B cell (primary cell): ENCODE data around the gene RBL1.

ENCODE experiments used
- EZH2 ChIP-seq: IDR thresholded peaks from 2 replicates; pipeline ENCODE4 v1.6.1; 2012; ENCODE audit warnings: borderline replicate concordance, low read depth, mild to moderate bottlenecking, moderate library complexity, low read length; ENCODE audit not compliant: insufficient read depth, poor library complexity, severe bottlenecking
- TF ChIP-seq, protein P1 (sequence below): fragments of 200-600 bp; IDR thresholded peaks from one replicate; pipeline ENCODE4 v1.8.0; 2022; ENCODE audit warnings: antibody characterized with exemption, mild to moderate bottlenecking

- TF ChIP-seq, protein P1, sequence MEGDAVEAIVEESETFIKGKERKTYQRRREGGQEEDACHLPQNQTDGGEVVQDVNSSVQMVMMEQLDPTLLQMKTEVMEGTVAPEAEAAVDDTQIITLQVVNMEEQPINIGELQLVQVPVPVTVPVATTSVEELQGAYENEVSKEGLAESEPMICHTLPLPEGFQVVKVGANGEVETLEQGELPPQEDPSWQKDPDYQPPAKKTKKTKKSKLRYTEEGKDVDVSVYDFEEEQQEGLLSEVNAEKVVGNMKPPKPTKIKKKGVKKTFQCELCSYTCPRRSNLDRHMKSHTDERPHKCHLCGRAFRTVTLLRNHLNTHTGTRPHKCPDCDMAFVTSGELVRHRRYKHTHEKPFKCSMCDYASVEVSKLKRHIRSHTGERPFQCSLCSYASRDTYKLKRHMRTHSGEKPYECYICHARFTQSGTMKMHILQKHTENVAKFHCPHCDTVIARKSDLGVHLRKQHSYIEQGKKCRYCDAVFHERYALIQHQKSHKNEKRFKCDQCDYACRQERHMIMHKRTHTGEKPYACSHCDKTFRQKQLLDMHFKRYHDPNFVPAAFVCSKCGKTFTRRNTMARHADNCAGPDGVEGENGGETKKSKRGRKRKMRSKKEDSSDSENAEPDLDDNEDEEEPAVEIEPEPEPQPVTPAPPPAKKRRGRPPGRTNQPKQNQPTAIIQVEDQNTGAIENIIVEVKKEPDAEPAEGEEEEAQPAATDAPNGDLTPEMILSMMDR = no peak
- no peak for TF ChIP-seq EZH2
Measured at GRCh38 chr20:37042986-37043972, 52.5 kb downstream of the RBL1 start.
